ENCODE data around the gene ALK. TPM values are rescaled to one million over a fixed set of nuclear protein-coding genes. Genes with fewer than 3 reads are reported as not detected.
"Not testable (repeated sequence)": the region's sequence is repeated elsewhere in the genome, so short reads cannot be mapped to it uniquely, and the experiment has no call there.

The ALK gene
- polyA plus RNA-seq, 3 donors, result 0.02 to 1.0 (median 0.13) TPM

DNA sequence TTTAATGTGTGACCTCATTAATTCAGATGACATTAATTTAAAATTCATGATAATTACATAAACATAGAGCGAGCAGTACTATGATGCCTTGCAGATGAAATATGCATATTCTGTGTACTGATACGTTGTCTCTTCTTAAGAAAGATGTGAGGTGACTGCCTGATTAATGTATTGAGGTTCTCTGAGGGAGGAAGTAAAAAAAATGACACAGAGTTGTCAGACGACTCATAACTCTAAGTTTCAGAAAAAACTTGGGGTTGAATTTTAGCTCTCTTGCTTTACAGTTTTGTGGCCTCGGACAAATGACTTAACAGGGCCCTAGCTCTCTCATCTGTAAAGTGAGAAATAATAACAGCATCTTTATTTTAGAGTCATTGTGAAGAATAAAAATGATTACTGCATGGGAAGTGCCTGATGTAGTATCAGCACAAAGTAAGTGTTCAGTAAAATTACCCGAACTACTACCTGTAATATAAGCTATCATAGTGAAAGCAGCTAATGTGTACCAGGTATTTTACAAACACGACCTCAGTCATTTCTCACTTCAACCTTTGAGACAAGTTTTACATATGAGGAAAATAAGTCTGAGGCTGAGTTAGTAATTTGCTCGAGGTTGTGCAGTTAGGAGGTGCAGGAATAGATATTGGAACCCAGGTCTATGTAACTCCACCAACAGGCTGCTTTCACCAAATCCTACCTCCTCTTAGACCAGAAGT, 65.3 kb downstream of the ALK start:
- H3K27ac ChIP-seq (ENCODE audit: low read depth, low read length), result no peak overlapping the region
- WGBS, 3 donors, result 82 to 84% (median 82%) methylated on average over 7 of the region's 7 CpGs

DNA sequence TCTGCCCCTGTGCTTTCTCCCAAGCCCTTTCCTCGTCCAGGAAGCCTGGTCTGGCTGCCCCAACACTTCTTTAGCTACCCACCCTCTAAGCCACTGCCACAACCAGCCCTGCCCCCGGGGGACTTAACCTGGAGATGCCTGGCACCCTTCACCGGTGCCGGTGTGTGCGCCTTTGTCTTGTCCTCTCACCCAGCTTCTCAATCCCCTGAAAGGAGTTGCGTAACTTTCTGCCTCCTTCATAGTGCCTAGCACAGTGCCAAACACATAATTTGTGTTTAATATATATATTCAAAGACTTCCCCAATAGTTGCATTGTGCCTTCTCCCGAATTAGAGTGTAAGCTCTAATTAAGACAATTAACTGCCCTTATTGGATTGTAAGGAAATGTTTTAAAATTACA, 70.6 kb downstream of the ALK start:
- WGBS, 3 donors, result 81 to 90% (median 85%) methylated on average over 7 of the region's 7 CpGs
- no peak overlapping the region for H3K27ac ChIP-seq (ENCODE audit: low read depth, low read length)

GRCh38 chr2:29848566-29849310, 72.6 kb downstream of the ALK start:
- no peak overlapping the region for H3K27ac ChIP-seq (ENCODE audit: low read depth, low read length)
- WGBS, 3 donors, result 54 to 72% (median 72%) methylated on average over 12 of the region's 12 CpGs

- WGBS, 3 donors, result 41 to 56% (median 55%) methylated on average over 6 of the region's 6 CpGs
- no peak overlapping the region for H3K27ac ChIP-seq (ENCODE audit: low read depth, low read length)
Observed at GRCh38 chr2:29847886-29848285, 73.5 kb downstream of the ALK start.

GRCh38 chr2:29844713-29845326, 76.6 kb downstream of the ALK start:
- H3K27ac ChIP-seq (ENCODE audit: low read depth, low read length), result no peak overlapping the region
- 63 to 91% (median 79%) methylated on average over 3 of the region's 3 CpGs for WGBS, 3 donors

- 35 to 54% (median 42%) methylated on average over 6 of the region's 6 CpGs for WGBS, 3 donors
- H3K27ac ChIP-seq (ENCODE audit: low read depth, low read length), result no peak overlapping the region
Observed at GRCh38 chr2:29841386-29842004, 79.9 kb downstream of the ALK start.

DNA sequence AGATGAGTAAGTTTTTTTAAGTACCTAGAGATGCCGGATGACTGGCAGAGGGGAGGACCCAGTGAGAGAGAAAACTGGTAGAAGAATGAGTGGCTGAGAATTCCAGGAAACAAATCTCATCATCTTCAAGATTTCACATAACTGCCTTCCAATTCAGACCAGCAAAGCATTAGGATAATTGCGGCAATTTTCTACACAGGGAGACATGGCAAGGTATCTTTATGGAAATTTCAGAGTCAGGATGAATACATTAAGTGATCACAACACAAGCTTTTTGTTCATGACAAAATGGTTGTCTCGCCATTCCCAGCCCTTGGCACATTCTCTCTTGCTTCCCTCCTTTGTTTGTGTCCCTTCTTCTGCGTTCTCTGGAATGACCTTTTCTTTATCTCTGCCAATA, 82.1 kb downstream of the ALK start:
- no peak overlapping the region for H3K27ac ChIP-seq (ENCODE audit: low read depth, low read length)
- WGBS, 3 donors, result 81 to 83% (median 83%) methylated on average over 4 of the region's 4 CpGs

DNA sequence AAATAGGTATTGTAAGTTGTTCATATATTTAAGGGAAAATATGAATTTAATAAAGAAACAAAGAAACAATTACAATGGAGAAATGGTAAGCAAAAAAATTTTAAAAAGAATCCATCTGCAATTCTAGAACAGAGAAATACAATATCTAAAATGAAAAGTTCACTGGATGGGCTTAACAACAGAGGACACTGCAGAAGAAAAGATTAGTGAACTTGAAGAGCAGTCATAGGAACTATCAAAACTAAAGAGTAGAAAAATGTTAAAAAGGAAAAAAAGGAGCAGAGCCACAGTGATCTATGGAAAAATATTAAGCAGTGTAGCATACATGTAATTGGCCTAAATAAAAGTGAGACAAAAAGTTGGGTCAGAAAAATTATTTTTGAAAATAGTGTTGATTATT, 83.5 kb downstream of the ALK start:
- no peak overlapping the region for H3K27ac ChIP-seq (ENCODE audit: low read depth, low read length)

GRCh38 chr2:29834624-29835023, 86.8 kb downstream of the ALK start:
- no peak overlapping the region for H3K27ac ChIP-seq (ENCODE audit: low read depth, low read length)

GRCh38 chr2:29834036-29834540, 87.3 kb downstream of the ALK start:
- no peak overlapping the region for H3K27ac ChIP-seq (ENCODE audit: low read depth, low read length)
- 90 to 96% (median 93%) methylated on average over 1 of the region's 1 CpG for WGBS, 3 donors

More at GRCh38 chr2:29834624-29835023, 86.8 kb downstream of the ALK start:
- WGBS, 3 donors, result 62 to 79% (median 73%) methylated on average over 2 of the region's 2 CpGs

DNA sequence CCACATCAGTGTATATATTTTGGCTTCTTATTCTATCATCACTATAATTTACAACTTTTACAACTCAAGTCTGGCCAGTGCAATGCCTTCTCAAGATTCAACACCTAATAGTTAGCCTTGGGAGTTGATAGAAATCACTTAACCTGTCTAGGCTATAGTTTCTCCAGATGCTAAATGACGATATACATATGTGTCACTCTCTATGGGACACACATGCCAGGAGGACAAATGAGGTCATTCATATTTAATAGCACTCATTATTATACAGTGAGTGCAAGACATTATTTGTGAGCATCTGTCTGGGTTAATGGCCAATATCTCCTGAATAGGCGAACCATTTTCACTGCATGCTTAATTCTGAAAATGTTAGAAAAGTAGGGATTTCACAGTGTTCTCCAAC, 89.8 kb downstream of the ALK start:
- no peak overlapping the region for H3K27ac ChIP-seq (ENCODE audit: low read depth, low read length)
- WGBS, 3 donors, result 81 to 95% (median 85%) methylated on average over 2 of the region's 2 CpGs

- 75 to 77% (median 76%) methylated on average over 2 of the region's 2 CpGs for WGBS, 3 donors
- H3K27ac ChIP-seq (ENCODE audit: low read depth, low read length), result no peak overlapping the region
Observed at GRCh38 chr2:29829841-29830240, 91.5 kb downstream of the ALK start.

DNA sequence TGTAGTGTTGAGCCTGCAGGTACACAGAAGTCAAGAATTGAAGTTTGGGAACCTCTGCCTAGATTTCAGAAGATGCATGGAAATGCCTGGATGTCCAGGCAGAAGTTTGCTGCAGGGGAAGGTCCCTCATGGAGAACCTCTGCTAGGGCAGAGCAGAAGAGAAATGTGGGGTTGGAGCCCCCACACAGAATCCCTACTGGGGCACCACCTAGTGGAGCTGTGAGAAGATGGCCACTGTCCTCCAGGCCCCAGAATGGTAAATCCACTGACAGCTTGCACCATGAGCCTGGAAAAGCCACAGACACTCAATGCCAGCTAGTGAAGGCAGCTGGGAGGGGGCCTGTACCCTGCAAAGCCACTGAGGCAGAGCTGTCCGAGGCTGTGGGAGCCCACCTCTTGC, 97.2 kb downstream of the ALK start:
- not testable (repeated sequence) for H3K27ac ChIP-seq (ENCODE audit: low read depth, low read length)
- 52 to 78% (median 64%) methylated on average over 1 of the region's 1 CpG for WGBS, 3 donors

GRCh38 chr2:29821591-29821990, 99.8 kb downstream of the ALK start:
- H3K27ac ChIP-seq (ENCODE audit: low read depth, low read length), result no peak overlapping the region
- 84 to 90% (median 85%) methylated on average over 2 of the region's 2 CpGs for WGBS, 3 donors

GRCh38 chr2:29819570-29819969, 101.8 kb downstream of the ALK start:
- H3K27ac ChIP-seq (ENCODE audit: low read depth, low read length), result no peak overlapping the region

DNA sequence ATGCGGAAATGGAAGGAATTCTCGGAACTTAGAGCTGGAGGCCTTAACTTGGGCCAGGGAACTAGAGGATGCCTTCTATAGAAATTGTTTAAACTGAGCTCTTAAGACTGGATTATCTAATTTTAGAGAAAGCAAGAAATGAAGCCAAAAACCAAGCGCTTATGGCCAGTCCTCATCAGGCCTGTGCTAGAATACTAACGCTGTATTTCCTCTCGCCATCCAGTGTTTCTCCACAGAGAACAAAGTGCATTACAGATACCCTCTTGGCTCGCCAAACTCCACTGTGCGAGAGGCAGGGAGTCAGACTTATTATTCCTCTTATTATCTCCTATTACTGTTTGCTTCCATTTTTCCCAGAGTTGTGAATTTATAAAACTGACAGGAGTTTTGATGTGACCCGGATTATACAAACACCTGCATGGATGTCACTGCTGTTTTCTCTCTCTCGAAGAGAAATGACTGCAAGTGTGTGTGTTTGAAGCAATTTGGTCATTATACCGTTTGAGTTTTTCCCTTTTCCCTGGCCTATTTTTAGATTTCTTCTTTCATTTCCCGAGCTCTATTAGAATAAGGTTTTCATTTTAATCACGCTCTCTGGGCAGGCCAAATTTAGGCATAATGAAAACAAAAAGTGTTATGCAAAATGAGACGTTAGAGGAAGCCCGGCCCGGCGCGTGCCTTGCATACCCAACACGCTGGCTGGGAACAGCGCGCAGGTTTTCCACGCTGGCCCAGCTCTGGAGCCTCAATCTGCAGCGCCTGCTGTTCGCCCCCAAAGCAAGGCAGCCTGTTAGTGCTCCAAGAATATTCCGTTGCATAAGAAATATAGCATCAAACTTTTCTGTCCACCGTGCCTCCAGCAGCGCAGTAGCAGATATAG, 103.3 kb downstream of the ALK start:
- no peak overlapping the region for H3K27ac ChIP-seq (ENCODE audit: low read depth, low read length)
- 81 to 90% (median 82%) methylated on average over 26 of the region's 26 CpGs for WGBS, 3 donors

GRCh38 chr2:29817299-29817698, 104.1 kb downstream of the ALK start:
- H3K27ac ChIP-seq (ENCODE audit: low read depth, low read length), result no peak overlapping the region
- 84 to 86% (median 86%) methylated on average over 4 of the region's 4 CpGs for WGBS, 3 donors

DNA sequence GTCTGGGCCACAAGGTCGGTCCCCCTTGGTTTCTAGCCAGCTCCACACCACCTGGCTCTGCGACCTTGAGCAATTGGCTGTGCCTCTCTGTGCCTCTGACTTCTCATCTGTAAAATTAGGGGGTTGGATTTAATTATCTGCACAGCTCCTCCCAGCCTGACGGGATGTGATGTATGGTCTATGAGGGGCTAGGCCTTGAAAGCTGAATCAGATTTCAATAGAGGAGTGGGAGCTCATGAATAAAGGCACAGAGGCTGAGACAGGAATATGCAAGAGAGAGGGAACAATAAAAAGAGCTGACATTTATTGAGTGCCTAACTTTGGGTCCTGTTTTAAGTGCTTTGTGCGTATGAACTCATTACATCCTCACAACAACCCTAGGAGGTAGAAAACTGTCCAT, 104.7 kb downstream of the ALK start:
- no peak overlapping the region for H3K27ac ChIP-seq (ENCODE audit: low read depth, low read length)
- 57 to 65% (median 58%) methylated on average over 4 of the region's 4 CpGs for WGBS, 3 donors

Measured in adipose tissue (tissue), 3 donors.